ENCODE results near the gene DAPK3.

GRCh38 chr19:4018775-4019504, 48.0 kb upstream of the DAPK3 start:
- no peak for TF ChIP-seq CTCF (IDR thresholded peaks at IDR 0.05; ENCODE audit: poor library complexity)
- no peak for TF ChIP-seq EZH2phosphoT487 (IDR thresholded peaks at IDR 0.05; ENCODE audit: low read depth, severe bottlenecking, unreplicated experiment)
- TF ChIP-seq EZH2 (IDR thresholded peaks at IDR 0.05; ENCODE audit: borderline replicate concordance): no peak

All from hepatocyte (in vitro differentiated cells).